Stimulated activated effector memory CD8-positive, alpha-beta T cell treated with anti-CD3 and anti-CD28 coated beads, Interleukin-12 subunit alpha, Interleukin-12 subunit beta, amount 100 ng/mL, for 72 hours (primary cell): ENCODE data around the gene TENM4.

Experiments
- ATAC-seq: fragments of 150-1000 bp; cut with Tn5 transposase; 2 replicates; pipeline ENCODE4 v1.10.0; 2021
- DNase-seq, 2 donors: peaks; one replicate each; pipeline ENCODE4 v3.0.0; 2021 to 2022; ENCODE audit warnings: low spot score in 2 of 2
- H3K27ac Mint-ChIP-seq: one replicate; pipeline ENCODE4 v1.8.0; 2022; ENCODE audit warnings: mild to moderate bottlenecking, mixed read lengths
- H3K36me3 Mint-ChIP-seq: one replicate; pipeline ENCODE4 v1.8.0; 2022; ENCODE audit warnings: mild to moderate bottlenecking, mixed read lengths
- H3K4me1 Mint-ChIP-seq: one replicate; pipeline ENCODE4 v1.8.0; 2022; ENCODE audit warnings: mixed read lengths
- H3K4me3 Mint-ChIP-seq: one replicate; pipeline ENCODE4 v1.8.0; 2022; ENCODE audit warnings: mild to moderate bottlenecking, mixed read lengths
- H3K9me3 Mint-ChIP-seq: one replicate; pipeline ENCODE4 v1.8.0; 2022; ENCODE audit warnings: mixed read lengths

Gene TENM4

DNA sequence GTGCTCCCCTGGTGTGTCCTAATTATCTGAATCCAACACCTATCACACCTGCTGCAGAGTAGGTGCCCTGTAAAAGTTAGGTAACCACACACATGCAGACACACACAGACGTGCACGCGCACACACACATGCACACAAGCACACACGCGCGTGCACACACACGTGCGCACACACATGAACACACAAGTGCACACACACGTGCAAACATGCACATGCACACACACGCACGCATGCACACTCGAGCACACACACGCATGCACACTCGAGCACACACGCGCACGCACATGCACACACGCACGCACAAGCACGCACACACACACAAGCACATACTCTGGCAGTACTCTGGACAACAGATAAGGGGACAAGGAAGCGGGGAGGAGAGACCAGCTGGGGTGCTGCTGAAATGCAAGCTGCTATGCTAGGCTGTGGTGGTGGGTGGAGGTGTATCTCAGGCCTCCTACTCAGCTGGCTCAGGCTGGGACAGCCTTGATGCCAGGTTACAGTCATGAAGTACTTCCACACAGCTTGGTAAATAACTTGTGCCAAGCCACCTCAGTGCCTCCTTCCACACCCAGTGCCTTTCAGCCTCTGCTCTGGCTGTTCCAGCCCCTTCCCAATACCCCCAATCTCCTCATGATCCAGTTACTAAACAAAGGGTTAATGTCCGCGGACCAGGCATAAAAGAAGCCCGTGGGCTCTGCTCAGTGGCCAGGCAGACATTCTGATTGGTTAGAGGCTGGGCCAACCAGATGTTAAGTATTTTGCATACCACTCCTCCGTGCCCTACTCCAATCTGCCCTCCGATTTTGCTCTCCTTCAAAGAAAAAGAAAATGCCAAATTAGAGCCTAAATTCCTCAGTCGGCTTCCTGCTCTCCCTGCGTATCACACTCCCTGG lies 374.1 kb downstream of the TENM4 start:
- no peak overlapping the region for H3K4me3 Mint-ChIP-seq
- H3K27ac Mint-ChIP-seq: no peak overlapping the region
- DNase-seq (no peak), ATAC-seq (no peak)
- H3K4me1 Mint-ChIP-seq: peaks cover 6% of the 10 kb centered on the region
- no peaks in the 10 kb centered on the region for H3K36me3 Mint-ChIP-seq
- no peaks in the 10 kb centered on the region for H3K9me3 Mint-ChIP-seq

DNA sequence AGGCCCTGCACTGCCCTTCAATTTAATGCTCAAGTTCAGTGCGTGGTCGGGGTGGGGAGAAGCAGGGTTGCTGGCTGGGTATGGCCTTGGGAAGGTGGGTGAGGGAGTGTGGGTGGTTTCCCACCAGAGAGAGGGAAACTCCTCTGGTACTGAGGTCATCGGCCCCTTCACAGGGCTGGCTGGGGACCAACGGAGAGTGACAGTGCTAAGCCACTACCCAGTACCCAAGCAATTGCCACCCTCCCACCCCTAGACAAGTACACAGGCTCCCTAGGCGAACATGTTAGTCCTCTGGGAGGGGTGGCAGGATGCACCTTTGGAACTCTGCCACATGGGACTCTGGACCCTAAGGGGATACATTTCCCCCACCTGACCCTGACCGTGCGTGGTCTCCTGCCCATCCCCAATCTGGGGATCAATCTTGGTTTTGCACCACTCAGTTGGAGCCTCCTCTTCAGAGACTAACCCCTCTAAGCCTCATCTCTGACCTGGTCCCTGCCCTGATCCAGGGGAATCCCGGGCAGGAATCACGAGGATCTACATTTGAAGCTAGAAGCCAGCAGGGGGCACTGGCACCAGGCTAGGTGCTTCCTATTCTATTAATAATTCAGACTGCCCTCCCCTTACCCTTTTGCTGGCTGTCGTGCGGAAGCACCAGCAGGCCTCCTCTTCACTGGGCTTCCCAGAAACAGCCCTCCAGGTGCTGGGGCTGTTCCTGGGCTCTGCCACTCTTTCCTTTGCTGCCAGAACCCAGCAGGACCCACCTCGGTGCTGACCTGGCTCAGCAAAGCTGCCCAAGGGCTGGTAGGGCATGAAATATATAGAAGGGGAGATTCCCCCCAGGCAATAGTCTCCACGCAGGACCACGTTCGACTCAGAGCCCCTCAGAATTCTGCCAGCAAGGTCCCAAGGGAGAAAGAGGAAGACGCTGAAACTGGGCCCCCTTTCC lies 377.7 kb downstream of the TENM4 start:
- Mint-ChIP-seq H3K36me3 (no peaks in the 10 kb centered on the region), H3K4me3 (no peak overlapping the region), H3K27ac (no peak overlapping the region), H3K4me1 (peaks cover 6% of the 10 kb centered on the region), H3K9me3 (no peaks in the 10 kb centered on the region)
- ATAC-seq (no peak), DNase-seq (no peak)

DNA sequence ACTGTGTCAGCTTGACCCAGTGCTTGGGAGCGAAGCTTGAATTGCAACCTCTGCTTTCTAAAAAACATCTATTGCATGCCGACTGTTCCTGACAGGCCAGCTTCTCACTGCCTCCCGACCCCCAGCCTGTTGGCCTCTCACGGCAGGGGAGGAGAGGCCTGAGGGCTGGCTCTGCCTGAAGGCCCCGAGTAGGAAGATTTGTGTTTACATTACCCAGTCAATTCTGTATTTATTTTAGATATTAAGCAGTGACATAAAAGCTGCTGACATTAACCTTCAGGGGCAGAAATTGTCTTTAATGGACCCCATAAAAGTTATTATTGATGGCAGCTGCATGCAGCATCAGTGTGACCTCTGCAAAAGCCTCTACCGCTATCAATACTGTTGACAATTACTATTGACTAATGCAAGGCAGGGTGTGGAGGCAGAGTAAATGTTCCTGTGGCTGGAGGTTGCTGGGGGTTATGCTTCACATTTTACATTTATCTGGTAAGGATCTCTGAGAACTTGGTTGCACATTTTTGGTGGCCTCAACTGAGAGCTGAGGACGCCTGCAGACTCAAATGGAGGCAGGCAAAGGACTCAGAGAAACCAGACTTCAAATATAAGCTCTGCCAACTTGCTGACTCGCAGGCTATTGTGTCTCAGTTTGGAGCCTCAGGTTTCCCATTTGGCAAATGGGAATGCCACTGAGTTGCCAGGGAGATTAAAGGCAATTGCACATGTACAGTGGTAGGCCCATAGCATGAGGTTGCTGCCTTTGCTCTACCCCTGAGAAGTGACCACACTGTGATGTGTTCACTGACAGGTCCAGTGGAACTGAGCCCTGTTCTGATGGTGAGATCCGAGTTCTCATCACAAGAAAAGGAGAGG lies 380.5 kb downstream of the TENM4 start:
- Mint-ChIP-seq H3K36me3 (no peaks in the 10 kb centered on the region), H3K9me3 (no peaks in the 10 kb centered on the region), H3K27ac (no peak overlapping the region), H3K4me3 (no peak overlapping the region), H3K4me1 (no peaks in the 10 kb centered on the region)
- ATAC-seq (no peak), DNase-seq (no peak)

DNA sequence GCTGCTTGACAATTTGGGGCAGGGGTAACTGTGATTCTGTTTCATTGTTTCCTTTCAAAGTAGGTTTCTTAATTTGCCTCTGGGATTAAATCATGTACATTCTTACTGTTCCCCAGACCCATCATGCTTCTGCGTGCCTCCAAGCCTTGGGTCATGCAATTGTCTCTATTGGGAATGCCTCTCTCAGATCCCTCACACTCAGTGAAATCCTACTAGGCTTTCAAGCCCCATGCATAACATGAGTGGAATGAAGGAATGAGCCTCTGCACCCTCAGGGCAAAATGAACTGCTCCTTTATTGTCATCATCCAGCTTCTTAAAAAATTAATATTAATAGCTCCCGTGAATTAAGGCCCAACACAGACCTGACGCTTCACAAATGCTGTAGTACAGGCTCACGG lies 381.7 kb downstream of the TENM4 start:
- Mint-ChIP-seq H3K4me1 (no peaks in the 10 kb centered on the region), H3K36me3 (no peaks in the 10 kb centered on the region), H3K4me3 (no peak overlapping the region), H3K9me3 (no peaks in the 10 kb centered on the region), H3K27ac (no peak overlapping the region)
- DNase-seq (no peak), ATAC-seq (no peak)

DNA sequence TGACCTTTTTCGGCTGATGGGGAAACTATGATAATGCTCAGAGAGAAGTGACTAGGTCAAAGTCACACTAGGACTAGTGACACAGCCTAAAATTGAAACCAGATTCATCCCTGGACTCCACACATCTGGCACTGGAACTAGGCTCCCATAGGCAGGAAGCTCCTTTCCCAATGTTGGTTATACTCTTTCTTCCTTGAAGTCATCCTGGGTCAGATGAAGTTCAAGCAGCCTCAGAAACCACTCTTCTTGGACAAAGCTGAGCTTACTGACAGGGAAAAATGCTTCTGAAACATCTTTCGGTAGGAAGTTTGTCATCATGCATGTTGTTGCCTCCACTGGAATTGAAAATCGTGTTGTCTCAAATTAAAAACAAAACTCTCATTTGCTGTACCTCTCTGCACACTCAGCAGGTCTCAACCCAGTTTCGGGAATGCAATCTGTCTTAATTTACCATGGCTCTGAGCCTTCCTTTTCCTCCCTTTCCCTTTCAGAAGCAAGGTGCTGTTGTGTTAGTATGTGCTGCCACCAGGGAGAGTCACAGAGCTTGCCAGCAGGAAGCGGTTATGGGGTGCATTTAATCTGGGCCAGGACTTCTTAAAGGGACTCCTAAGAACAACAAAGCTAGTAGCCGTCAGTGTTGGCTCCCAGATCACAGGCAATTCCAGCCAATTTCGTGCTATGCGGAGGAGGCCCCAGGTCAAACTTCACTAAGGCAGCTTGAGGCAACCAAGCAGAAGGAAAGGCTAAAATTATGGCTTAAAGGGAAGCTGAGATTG lies 384.8 kb downstream of the TENM4 start:
- DNase-seq (no peak), ATAC-seq (no peak)
- no peaks in the 10 kb centered on the region for H3K36me3 Mint-ChIP-seq
- H3K9me3 Mint-ChIP-seq: no peaks in the 10 kb centered on the region
- H3K4me1 Mint-ChIP-seq: no peaks in the 10 kb centered on the region
- no peak overlapping the region for H3K27ac Mint-ChIP-seq
- no peak overlapping the region for H3K4me3 Mint-ChIP-seq

DNA sequence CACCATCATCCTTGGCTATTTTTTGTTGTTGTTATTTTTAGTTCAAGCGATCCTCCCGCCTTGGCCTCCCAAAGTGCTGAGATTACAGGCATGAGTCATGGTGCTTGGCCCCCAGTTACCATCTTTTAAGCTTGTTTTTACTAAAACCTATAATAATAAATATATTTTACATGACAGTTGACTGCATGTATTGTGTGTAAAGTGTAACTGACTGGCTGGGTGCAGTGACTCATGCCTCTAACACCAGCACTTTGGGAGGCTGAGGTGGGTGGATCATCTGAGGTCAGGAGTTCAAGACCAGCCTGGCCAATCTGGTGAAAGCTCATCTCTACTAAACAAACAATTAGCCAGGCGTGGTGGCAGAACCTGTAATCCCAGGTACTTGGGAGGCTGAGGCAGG lies 386.2 kb downstream of the TENM4 start:
- no peak overlapping the region for H3K4me3 Mint-ChIP-seq
- ATAC-seq (no peak), DNase-seq (no peak)
- H3K9me3 Mint-ChIP-seq: no peaks in the 10 kb centered on the region
- no peaks in the 10 kb centered on the region for H3K36me3 Mint-ChIP-seq
- no peaks in the 10 kb centered on the region for H3K4me1 Mint-ChIP-seq
- no peak overlapping the region for H3K27ac Mint-ChIP-seq

DNA sequence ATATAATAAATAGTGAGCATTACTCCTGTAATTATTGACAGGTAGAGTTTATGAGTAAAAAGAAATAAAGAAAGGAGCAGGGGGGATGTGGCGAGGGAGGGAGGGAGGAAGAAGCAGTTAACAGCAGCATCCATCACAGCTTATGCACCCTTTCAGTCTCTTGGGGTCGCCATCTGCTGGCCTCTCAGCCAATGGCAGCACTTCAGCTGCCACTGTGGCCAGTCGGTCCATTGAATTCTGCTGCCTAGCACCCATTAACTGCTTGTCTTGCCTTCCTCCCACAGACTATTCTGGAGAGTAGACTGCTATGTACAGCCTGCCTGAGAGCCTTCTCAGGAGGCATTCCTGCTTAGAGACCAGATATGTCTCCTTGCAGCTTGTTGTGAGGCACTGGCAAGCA lies 388.3 kb downstream of the TENM4 start:
- Mint-ChIP-seq H3K36me3 (no peaks in the 10 kb centered on the region), H3K27ac (no peak overlapping the region), H3K9me3 (no peaks in the 10 kb centered on the region), H3K4me3 (no peak overlapping the region), H3K4me1 (no peaks in the 10 kb centered on the region)
- no peak for ATAC-seq
- DNase-seq: no peak

- Mint-ChIP-seq H3K4me1 (no peaks in the 10 kb centered on the region), H3K27ac (no peak overlapping the region), H3K4me3 (no peak overlapping the region), H3K9me3 (no peaks in the 10 kb centered on the region), H3K36me3 (no peaks in the 10 kb centered on the region)
- ATAC-seq: no peak
- DNase-seq: no peak
Measured at GRCh38 chr11:79050786-79051185, 390.0 kb downstream of the TENM4 start.

DNA sequence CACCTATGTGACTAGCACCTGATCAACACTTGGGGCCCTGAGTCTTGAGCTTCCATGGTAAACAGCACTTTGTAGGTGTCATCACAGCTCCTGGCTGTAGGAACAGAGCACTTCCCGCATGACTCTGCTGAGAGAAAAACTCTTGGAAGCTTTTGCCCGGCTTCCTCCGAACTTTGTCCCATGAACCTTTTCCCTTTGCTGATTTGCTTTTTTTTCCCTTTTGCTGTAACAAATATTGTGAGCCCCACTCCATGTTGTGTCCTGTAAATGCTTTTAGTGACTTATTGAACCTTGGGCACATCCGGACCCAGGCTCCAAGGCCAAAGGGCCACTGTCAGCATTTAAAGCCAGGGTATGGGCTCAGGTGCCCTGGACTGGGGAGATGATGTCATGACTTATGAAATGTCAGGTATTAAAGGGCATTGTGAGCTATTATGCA lies 391.1 kb downstream of the TENM4 start:
- no peak overlapping the region for H3K4me3 Mint-ChIP-seq
- DNase-seq: no peak
- no peaks in the 10 kb centered on the region for H3K36me3 Mint-ChIP-seq
- ATAC-seq: no peak
- no peaks in the 10 kb centered on the region for H3K4me1 Mint-ChIP-seq
- H3K9me3 Mint-ChIP-seq: no peaks in the 10 kb centered on the region
- H3K27ac Mint-ChIP-seq: no peak overlapping the region

GRCh38 chr11:79047980-79048379 lies 392.9 kb downstream of the TENM4 start:
- DNase-seq (no peak), ATAC-seq (no peak)
- Mint-ChIP-seq H3K4me3 (no peak overlapping the region), H3K9me3 (no peaks in the 10 kb centered on the region), H3K36me3 (no peaks in the 10 kb centered on the region), H3K4me1 (no peaks in the 10 kb centered on the region), H3K27ac (no peak overlapping the region)

- Mint-ChIP-seq H3K4me1 (no peaks in the 10 kb centered on the region), H3K4me3 (no peak overlapping the region), H3K27ac (no peak overlapping the region), H3K9me3 (no peaks in the 10 kb centered on the region), H3K36me3 (no peaks in the 10 kb centered on the region)
- ATAC-seq (no peak), DNase-seq (no peak)
Measured at GRCh38 chr11:79047321-79047720, 393.5 kb downstream of the TENM4 start.

DNA sequence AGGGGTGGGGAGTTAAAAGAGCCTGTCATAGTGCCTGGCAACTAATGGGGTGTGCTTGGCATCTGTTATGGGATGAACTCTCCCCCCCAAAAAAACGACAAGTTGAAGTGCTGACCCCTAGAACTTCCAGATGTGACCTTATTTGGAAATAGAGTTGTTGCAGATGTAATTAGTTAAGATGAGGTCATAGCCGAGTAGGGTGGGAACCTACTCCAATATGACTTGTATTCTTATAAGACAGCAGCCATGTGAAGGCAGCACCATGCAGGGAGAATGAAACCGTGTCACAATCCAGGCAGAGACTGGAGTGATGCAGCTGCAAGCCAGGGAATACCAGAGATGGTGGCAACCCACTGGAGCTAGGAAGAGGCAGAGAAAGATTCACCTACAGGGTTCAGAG lies 394.5 kb downstream of the TENM4 start:
- Mint-ChIP-seq H3K9me3 (no peaks in the 10 kb centered on the region), H3K4me3 (no peak overlapping the region), H3K27ac (no peak overlapping the region), H3K36me3 (no peaks in the 10 kb centered on the region), H3K4me1 (no peaks in the 10 kb centered on the region)
- ATAC-seq (no peak), DNase-seq (no peak)

- no peaks in the 10 kb centered on the region for H3K4me1 Mint-ChIP-seq
- H3K36me3 Mint-ChIP-seq: no peaks in the 10 kb centered on the region
- no peak overlapping the region for H3K27ac Mint-ChIP-seq
- no peaks in the 10 kb centered on the region for H3K9me3 Mint-ChIP-seq
- ATAC-seq: no peak
- H3K4me3 Mint-ChIP-seq: no peak overlapping the region
- no peak for DNase-seq
Measured at GRCh38 chr11:79045800-79046304, 395.0 kb downstream of the TENM4 start.

- DNase-seq: no peak
- Mint-ChIP-seq H3K4me3 (no peak overlapping the region), H3K27ac (no peak overlapping the region), H3K9me3 (no peaks in the 10 kb centered on the region), H3K4me1 (no peaks in the 10 kb centered on the region), H3K36me3 (no peaks in the 10 kb centered on the region)
- ATAC-seq: no peak
Measured at GRCh38 chr11:79045018-79045799, 395.6 kb downstream of the TENM4 start.
